Effector CD4-positive, alpha-beta T cell (primary cell): ENCODE results near the gene RHOA.
"Not testable (repeated sequence)": the region's sequence is repeated elsewhere in the genome, so short reads cannot be mapped to it uniquely, and the experiment has no call there.

ENCODE experiments used
- DNase-seq: peaks from one replicate; pipeline ENCODE4 v3.0.0-alpha.2; 2020

RHOA gene

DNA sequence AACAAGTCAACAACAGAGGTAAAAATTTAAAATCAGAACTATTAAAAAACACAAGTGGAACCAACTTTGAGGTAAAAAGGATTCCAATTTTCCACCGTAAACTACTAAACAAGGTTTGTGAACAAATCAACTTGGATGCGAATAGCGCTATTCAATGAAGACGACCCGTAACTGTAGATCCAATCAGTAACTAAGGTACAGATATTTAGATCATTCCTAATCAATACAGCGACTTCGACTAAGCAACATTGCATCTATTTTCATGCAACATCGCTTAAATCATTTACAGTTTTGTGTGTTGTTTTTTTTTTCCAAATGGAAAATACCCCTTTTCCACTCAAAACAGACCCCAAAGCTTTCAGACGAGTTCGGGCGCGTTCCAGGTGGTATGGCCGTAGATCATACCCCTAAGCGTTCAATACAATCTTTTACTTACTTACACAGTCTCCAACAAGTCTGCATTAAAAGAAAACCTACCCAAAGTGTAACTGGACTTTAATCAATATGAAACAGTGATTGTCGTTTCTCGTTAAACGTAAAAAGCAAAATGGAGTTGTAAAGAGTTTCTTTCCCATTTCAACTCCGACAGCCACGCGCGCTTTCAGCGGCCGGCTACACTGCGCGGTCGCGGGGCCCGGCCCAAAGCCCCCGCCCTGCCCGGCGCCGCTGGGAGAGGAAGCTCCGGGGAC, 786 bp downstream of the RHOA start:
- no peak for DNase-seq

- DNase-seq: no peak
Measured at GRCh38 chr3:49410066-49410845, 1.5 kb downstream of the RHOA start.

- DNase-seq: no peak
Measured at GRCh38 chr3:49406571-49407565, 4.9 kb downstream of the RHOA start.

GRCh38 chr3:49405570-49405969, 6.2 kb downstream of the RHOA start:
- DNase-seq: not testable (repeated sequence)

DNA sequence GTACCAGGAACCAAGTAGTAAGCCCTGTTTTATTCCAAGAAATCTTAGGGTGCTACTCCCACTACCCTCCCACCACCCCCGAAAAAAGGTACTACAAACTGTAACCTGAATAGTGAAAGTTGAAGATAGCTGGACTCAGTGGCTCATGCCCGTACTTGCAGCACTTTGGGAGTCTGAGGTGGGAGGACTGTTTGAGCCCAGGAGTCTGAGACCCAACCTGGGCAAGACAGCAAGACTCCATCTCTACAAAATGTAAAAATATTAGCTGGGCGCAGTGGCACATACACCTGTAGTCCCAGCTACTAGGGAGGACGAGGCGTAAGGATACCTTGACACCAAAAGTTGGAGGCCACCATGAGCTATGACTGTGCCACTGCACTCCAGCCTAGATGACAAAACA, 7.9 kb downstream of the RHOA start:
- no peak for DNase-seq

DNA sequence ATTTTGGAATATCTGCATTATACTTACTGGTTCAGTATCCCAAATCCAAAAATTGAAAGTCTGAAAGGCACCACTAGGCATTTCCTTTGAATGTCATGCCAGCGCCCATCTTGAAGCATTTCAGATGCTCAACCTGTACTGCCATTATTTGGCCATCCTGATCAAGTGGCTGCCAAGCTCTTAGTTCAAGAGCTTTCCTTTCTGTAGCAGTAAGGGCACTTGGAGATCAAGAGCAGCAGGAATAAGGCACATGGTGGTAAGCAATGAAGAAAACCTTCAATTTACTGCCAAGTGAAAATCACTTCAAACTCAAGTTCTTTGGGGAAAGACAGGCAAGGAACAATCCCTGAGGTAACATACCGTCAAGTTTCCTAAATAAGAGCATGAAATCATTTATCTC, 10.0 kb downstream of the RHOA start:
- DNase-seq: no peak

GRCh38 chr3:49399461-49399860, 12.3 kb downstream of the RHOA start:
- DNase-seq: no peak

GRCh38 chr3:49397470-49397869, 14.3 kb downstream of the RHOA start:
- no peak for DNase-seq

GRCh38 chr3:49391310-49391709, 20.5 kb downstream of the RHOA start:
- DNase-seq: not testable (repeated sequence)

- no peak for DNase-seq
Measured at GRCh38 chr3:49389297-49389696, 22.5 kb downstream of the RHOA start.

DNA sequence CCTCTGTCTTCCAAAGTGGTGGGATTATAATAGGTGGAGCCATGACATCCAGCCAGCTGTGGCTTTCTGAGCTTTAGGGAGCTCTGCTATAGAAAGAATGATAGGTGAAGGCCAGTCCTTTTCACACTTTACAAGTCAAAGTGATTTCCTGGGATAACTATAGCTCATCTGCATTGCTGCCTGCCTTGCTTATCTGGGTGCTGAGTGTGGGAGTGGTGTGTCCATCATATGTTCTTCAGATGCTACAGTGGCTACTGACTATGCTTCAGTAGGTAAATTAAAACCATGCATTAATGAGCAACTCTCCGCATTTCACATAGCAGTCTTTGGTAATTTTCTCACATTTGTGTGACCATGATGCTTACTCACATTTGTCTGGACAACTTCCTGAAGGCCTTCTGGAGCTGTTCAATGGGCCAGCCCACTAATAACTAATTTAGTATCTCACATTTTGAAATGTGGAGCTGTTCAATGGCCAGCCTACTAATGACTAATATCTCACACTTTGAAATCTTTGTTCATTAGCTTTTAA, 23.4 kb downstream of the RHOA start:
- no peak for DNase-seq

- no peak for DNase-seq
Measured at GRCh38 chr3:49387721-49388120, 24.1 kb downstream of the RHOA start.

GRCh38 chr3:49386056-49386756, 25.6 kb downstream of the RHOA start:
- no peak for DNase-seq

DNA sequence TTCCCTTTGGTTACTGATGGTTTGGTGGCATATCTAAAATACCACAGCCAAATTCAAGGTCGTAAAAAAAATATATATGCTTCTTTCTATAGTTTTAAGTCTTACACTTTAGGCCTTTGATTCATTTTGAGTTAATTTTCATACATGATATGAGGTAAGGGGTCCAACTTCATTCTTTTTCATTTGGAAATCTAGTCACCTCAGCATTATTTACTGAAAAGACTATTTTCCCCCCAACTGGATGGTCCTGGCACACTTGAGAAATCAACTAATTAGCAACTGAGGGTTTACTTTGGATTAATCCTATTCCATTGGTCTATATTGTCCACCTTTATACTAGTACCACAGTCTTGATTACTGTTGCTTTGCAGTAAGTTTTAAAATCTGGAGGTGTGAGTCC, 26.2 kb downstream of the RHOA start:
- no peak for DNase-seq

DNA sequence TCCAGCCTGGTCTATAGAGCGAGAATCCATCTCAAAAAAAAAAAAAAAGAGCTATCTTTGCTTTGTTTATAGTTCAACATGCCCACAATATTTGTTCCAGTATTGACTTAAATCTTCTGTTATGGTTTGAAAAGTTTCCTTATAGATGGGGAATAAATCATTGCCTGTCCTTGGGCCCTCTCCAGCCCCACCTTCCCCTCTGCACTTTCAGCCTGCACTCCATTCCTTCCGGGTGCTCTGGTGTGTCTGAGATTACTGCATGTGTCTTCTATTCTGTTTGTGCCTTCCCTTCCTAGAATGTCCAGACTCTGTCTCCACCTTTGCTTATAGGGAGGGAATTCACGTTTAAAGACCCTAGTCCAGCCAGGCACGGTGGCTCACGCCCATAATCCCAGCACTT, 28.4 kb downstream of the RHOA start:
- DNase-seq: no peak

DNA sequence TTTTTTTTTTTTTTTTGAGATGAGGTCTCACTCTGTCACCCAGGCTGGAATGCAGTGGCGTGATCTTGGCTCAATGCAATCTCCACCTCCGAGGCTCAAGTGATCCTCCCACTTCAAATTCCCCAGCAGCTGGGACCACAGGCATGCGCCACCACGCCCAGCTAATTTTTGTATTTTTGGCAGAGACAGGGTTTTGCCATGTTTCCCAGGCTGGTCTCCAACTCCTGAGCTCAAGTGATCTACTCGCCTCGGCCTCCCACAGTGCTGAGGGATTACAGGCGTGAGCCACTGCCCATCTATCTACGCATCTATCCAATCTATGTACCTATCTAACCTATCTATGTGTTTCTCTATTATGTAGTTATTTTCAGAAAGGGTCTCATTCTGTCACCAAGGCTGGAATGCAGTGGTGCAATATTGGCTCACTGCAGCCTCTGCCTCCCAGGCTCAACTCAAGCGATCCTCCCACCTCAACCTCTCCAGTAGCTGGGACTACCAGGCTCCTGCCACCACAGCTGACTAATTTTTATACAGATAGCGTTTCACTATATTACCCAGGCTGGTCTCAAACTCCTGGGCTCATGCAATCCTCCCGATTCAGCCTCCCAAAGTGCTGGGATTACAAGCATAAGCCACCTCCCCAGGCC, 33.4 kb downstream of the RHOA start:
- DNase-seq: no peak

- peak; percentile 12 for DNase-seq
Measured at GRCh38 chr3:49377483-49377882, 34.3 kb downstream of the RHOA start.

DNA sequence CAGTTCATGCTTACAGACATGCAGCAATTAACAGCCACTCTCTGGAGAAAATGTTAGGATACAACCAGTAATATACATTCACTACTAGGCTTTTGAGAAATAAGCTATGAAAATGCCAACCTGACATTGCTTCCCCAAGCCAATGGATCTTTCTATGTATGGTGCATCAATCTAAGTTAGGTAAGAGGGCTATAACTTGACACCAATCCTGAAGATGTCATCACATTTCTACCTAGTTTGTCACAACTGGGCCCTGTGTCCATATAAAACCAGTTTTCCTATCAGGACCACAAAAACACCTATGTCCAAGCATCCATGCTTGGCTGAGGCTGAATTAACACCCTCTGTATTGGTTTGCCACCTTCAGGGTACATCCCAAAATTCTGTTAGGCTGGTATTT, 39.8 kb downstream of the RHOA start:
- no peak for DNase-seq

DNA sequence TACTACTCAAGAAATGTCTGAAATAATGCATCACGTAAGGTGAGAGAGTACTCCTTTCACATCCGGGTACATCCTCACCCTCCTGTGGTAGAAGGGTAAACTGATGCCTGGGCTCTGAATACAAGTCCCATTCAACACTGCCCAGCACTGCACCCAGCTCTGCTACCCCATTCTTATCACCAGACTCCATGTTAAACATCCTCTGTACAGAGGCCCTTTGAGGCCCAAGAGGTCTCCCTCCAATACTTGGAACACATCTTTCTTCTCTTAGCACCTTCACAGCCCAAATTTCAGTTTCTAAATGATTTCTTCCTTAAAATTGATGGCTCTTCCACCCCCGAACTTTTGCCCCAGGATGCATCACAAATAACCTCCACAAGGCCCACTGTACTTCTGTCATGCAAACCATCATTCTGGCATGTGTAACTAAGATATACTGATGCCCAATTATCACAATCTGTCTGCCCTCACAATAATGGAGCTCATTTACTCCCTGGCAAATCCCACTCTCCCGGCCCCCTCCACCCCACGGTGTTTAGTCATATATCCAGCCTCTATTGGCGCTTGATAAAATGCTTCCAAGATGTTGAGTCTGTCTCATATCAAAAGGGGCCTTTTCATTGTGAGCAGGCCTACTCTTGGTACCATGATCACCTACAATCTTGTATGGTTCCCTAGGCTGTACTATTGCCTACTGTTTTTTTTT, 41.0 kb downstream of the RHOA start:
- DNase-seq: no peak

GRCh38 chr3:49362561-49362960, 49.2 kb downstream of the RHOA start:
- DNase-seq: no peak

DNA sequence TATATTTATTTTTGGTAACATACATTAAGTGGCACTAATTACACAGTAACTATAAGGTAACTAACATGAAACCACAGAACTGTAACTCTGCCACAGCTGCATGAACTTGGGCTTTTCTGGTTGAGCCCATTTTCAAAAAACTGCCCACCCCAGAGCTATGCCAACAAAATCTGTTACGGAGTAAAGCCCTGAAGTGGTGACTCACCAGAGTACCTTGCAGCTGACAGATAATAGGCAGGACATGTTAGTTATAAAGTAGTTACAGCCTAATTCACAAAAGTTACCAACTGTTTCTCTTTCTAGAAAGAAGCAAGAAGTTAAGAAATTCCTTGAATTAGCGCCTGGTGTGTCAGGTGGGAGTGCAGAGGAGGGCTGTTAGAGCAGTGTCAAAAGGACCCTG, 52.2 kb downstream of the RHOA start:
- no peak for DNase-seq
